H1 (cell line): Measurements from ENCODE around the gene OR5W2.

Source experiments
- ATF2 ChIP-seq: IDR thresholded peaks from 2 replicates; pipeline ENCODE4 v1.6.1; 2012; ENCODE audit warnings: low read length, inconsistent platforms
- CEBPB ChIP-seq: IDR thresholded peaks from 2 replicates; pipeline ENCODE4 v1.6.1; 2012; ENCODE audit warnings: low read depth, low read length
- CTCF ChIP-seq, 3 experiments: IDR thresholded peaks; 1 replicate in 2 of 3; 2 replicates in 1 of 3; pipeline versions ENCODE4 v1.5.1 to v1.6.1; 2011; ENCODE audit warnings: low read length in 3 of 3, mild to moderate bottlenecking in 3 of 3, inconsistent platforms in 2 of 3, low read depth in 1 of 3, moderate library complexity in 1 of 3; ENCODE audit not compliant: insufficient read depth in 1 of 3; ENCODE audit errors: control extremely low read depth in 1 of 3
- SRF ChIP-seq: IDR thresholded peaks from 2 replicates; pipeline ENCODE4 v1.6.1; 2011; ENCODE audit warnings: mild to moderate bottlenecking, low read depth, low read length, moderate library complexity
- TAF1 ChIP-seq: IDR thresholded peaks from 2 replicates; pipeline ENCODE4 v1.6.1; 2011; ENCODE audit warnings: mild to moderate bottlenecking, low read depth, low read length

DNA sequence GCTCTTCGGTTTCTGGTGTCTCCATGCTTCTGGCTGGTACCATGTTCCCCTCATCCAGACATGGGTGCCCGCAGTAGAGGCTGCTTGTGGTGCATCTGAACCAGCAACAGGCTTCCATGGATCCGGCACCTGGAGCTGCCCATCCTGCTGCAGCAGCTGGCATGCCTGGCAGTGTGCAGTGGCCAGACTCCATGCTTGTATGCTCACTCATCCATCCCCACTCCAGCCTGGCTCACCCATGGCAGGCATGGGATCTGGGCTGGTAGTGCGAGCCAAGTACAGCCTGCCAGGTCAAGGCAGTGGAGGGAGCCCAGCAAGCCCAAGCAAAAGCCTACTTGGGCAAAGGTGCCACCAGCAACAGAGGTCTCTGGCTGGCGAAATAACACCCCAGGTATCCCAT lies 6.2 kb upstream of the OR5W2 start:
- TF ChIP-seq CTCF (IDR thresholded peaks at IDR 0.05; ENCODE audit: control extremely low read depth in 1 of 3, insufficient read depth in 1 of 3, low read depth in 1 of 3, low read length in 3 of 3) (no peak), SRF (no peak), ATF2 (no peak), CEBPB (no peak), TAF1 (no peak)
